ENCODE measurements around the gene MACROD2.
"Not testable (repeated sequence)": the region's sequence is repeated elsewhere in the genome, so short reads cannot be mapped to it uniquely, and the experiment has no call there.

Gene MACROD2

GRCh38 chr20:13995086-13995665 is at the start of gene MACROD2:
Gene MACROD2, plus strand, starts transcription at chr20:13995516.
- DNase-seq: peak; percentile 98

- no peak for DNase-seq
Observed at GRCh38 chr20:13947719-13948118, 47.6 kb upstream of the MACROD2 start.

GRCh38 chr20:13953227-13953626 is 42.1 kb upstream of the MACROD2 start:
- no peak for DNase-seq

GRCh38 chr20:13960119-13960518 is 35.2 kb upstream of the MACROD2 start:
- no peak for DNase-seq

GRCh38 chr20:13960525-13960924 is 34.8 kb upstream of the MACROD2 start:
- DNase-seq: no peak

- no peak for DNase-seq
Observed at GRCh38 chr20:13984211-13984610, 11.1 kb upstream of the MACROD2 start.

GRCh38 chr20:13990465-13990864 is 4.9 kb upstream of the MACROD2 start, which contains the start of gene SEL1L2:
Gene SEL1L2, minus strand, starts transcription at chr20:13990614. Its CDS starts 80 bp downstream, at chr20:13990534.
- DNase-seq: no peak

- no peak for DNase-seq
Observed at GRCh38 chr20:13991311-13991710, 4.0 kb upstream of the MACROD2 start.

- DNase-seq: not testable (repeated sequence)
Observed at GRCh38 chr20:13991955-13992354, 3.4 kb upstream of the MACROD2 start.

GRCh38 chr20:13995841-13996240 is 525 bp downstream of the MACROD2 start:
- DNase-seq: peak; percentile 40 to 51

- no peak for DNase-seq
Observed at GRCh38 chr20:13996265-13996664, 949 bp downstream of the MACROD2 start.

- no peak for DNase-seq
Observed at GRCh38 chr20:14000917-14001316, 5.6 kb downstream of the MACROD2 start.

GRCh38 chr20:14005996-14006395 is 10.7 kb downstream of the MACROD2 start:
- DNase-seq: no peak

- DNase-seq: no peak
Observed at GRCh38 chr20:14009208-14009607, 13.9 kb downstream of the MACROD2 start.

- no peak for DNase-seq
Observed at GRCh38 chr20:14012671-14013070, 17.4 kb downstream of the MACROD2 start.

GRCh38 chr20:14030991-14031390 is 35.7 kb downstream of the MACROD2 start:
- DNase-seq: no peak

GRCh38 chr20:14033310-14033709 is 38.0 kb downstream of the MACROD2 start:
- DNase-seq: no peak

GRCh38 chr20:14036567-14036966 is 41.3 kb downstream of the MACROD2 start:
- no peak for DNase-seq

- not testable (repeated sequence) for DNase-seq
Observed at GRCh38 chr20:14044712-14045276, 49.5 kb downstream of the MACROD2 start.

- DNase-seq: no peak
Observed at GRCh38 chr20:14046534-14046933, 51.2 kb downstream of the MACROD2 start.

- DNase-seq: no peak
Observed at GRCh38 chr20:14049111-14049510, 53.8 kb downstream of the MACROD2 start.

GRCh38 chr20:14051454-14051853 is 56.1 kb downstream of the MACROD2 start:
- no peak for DNase-seq

- DNase-seq: peak; percentile 3 to 48
Observed at GRCh38 chr20:14055127-14055742, 59.9 kb downstream of the MACROD2 start.

- no peak for DNase-seq
Observed at GRCh38 chr20:14062171-14062570, 66.9 kb downstream of the MACROD2 start.

GRCh38 chr20:14062786-14063185 is 67.5 kb downstream of the MACROD2 start:
- no peak for DNase-seq
